Neuronal stem cell (in vitro differentiated cells): ENCODE measurements around the gene CNNM1.

Experiments
- DNase-seq: peaks from one replicate; pipeline ENCODE4 v3.0.0-alpha.2; 2013; ENCODE audit warnings: low spot score
- H2AFZ ChIP-seq: one replicate; pipeline ENCODE4 v1.6.1; 2013; ENCODE audit warnings: mild to moderate bottlenecking, low read length, inconsistent platforms
- H2AK5ac ChIP-seq: 2 replicates; pipeline ENCODE4 v1.6.1; 2013; ENCODE audit warnings: low read depth, mild to moderate bottlenecking, inconsistent platforms, low read length, moderate library complexity, mixed read lengths
- H2BK120ac ChIP-seq: 2 replicates; pipeline ENCODE4 v1.6.1; 2013; ENCODE audit warnings: low read depth, mild to moderate bottlenecking, inconsistent platforms, low read length, moderate library complexity, mixed read lengths
- H2BK12ac ChIP-seq: one replicate; pipeline ENCODE4 v1.6.1; 2013; ENCODE audit warnings: low read length, inconsistent platforms
- H2BK15ac ChIP-seq: 2 replicates; pipeline ENCODE4 v1.6.1; 2013; ENCODE audit warnings: mild to moderate bottlenecking, low read length, inconsistent platforms, mixed read lengths
- H2BK5ac ChIP-seq: one replicate; pipeline ENCODE4 v1.6.1; 2013; ENCODE audit warnings: inconsistent platforms, mild to moderate bottlenecking, low read length, moderate library complexity
- H3K14ac ChIP-seq: one replicate; pipeline ENCODE4 v1.6.1; 2013; ENCODE audit warnings: low read length, inconsistent platforms
- H3K18ac ChIP-seq: 2 replicates; pipeline ENCODE4 v1.6.1; 2013; ENCODE audit warnings: low read length, inconsistent platforms
- H3K23ac ChIP-seq: 2 replicates; pipeline ENCODE4 v1.6.1; 2013; ENCODE audit warnings: low read depth, mild to moderate bottlenecking, mixed read lengths, low read length, inconsistent platforms; ENCODE audit not compliant: poor library complexity
- H3K27ac ChIP-seq: replicated peaks from 3 replicates; pipeline ENCODE4 v1.5.1; 2013; ENCODE audit warnings: low read length, inconsistent platforms
- H3K27me3 ChIP-seq, 3 experiments: 2 replicates each; pipeline ENCODE4 v1.6.1; 2013; ENCODE audit warnings: low read length in 3 of 3, mild to moderate bottlenecking in 2 of 3, inconsistent platforms in 1 of 3, low read depth in 1 of 3, mixed read lengths in 1 of 3, moderate library complexity in 1 of 3; ENCODE audit not compliant: control insufficient read depth in 3 of 3, insufficient read depth in 3 of 3
- H3K36me3 ChIP-seq, 2 donors: replicated peaks in 1 of 2; 2 replicates each; pipeline ENCODE4 v1.6.1; 2013; ENCODE audit warnings: low read length in 2 of 2; ENCODE audit not compliant: control insufficient read depth in 2 of 2, insufficient read depth in 2 of 2
- H3K4ac ChIP-seq: 2 replicates; pipeline ENCODE4 v1.6.1; 2013; ENCODE audit warnings: inconsistent platforms, mild to moderate bottlenecking, low read length, moderate library complexity
- H3K4me1 ChIP-seq, 2 donors: 1 replicate in 1 of 2; 2 replicates in 1 of 2; pipeline ENCODE4 v1.6.1; 2013; ENCODE audit warnings: low read length in 2 of 2, low read depth in 1 of 2; ENCODE audit not compliant: control insufficient read depth in 2 of 2, insufficient read depth in 1 of 2
- H3K4me2 ChIP-seq: one replicate; pipeline ENCODE4 v1.6.1; 2013; ENCODE audit warnings: mild to moderate bottlenecking, low read length, inconsistent platforms; ENCODE audit not compliant: insufficient read depth, poor library complexity, severe bottlenecking
- H3K4me3 ChIP-seq, 2 donors: 2 replicates each; pipeline ENCODE4 v1.5.1; 2013; ENCODE audit warnings: low read length in 2 of 2, mild to moderate bottlenecking in 2 of 2, inconsistent platforms in 1 of 2, moderate library complexity in 1 of 2
- H3K79me1 ChIP-seq: one replicate; pipeline ENCODE4 v1.6.1; 2013; ENCODE audit warnings: low read depth, mild to moderate bottlenecking, inconsistent platforms, low read length, moderate library complexity
- H3K9ac ChIP-seq: one replicate; pipeline ENCODE4 v1.6.1; 2013; ENCODE audit warnings: mild to moderate bottlenecking, low read depth, low read length, inconsistent platforms; ENCODE audit not compliant: poor library complexity
- H3K9me3 ChIP-seq, 2 donors: replicated peaks in 1 of 2; 2 replicates each; pipeline versions ENCODE3 to v1.6.1; 2013; ENCODE audit warnings: low read length in 2 of 2, mild to moderate bottlenecking in 2 of 2, inconsistent platforms in 1 of 2, low read depth in 1 of 2, mixed read lengths in 1 of 2, moderate library complexity in 1 of 2; ENCODE audit not compliant: control insufficient read depth in 2 of 2, insufficient read depth in 1 of 2
- H4K8ac ChIP-seq: one replicate; pipeline ENCODE4 v1.6.1; 2013; ENCODE audit warnings: low read depth, mild to moderate bottlenecking, inconsistent platforms, low read length, moderate library complexity
- H4K91ac ChIP-seq: one replicate; pipeline ENCODE4 v1.6.1; 2013; ENCODE audit warnings: low read length, low read depth, mild to moderate bottlenecking, inconsistent platforms; ENCODE audit not compliant: poor library complexity
- WGBS, 2 donors: extraction: QIAGEN DNeasy Blood & Tissue Kit; methylation state at CpG; one replicate each; pipeline ENCODE4 v1.1.7; 2013; ENCODE audit warnings: missing lambda C conversion rate in 2 of 2, mixed read lengths in 1 of 2; ENCODE audit not compliant: insufficient read length in 2 of 2, insufficient replicate concordance in 1 of 2; ENCODE audit errors: extremely low coverage in 2 of 2; 5-methylcytosine and 5-hydroxymethylcytosine counted together

CNNM1 gene

DNA sequence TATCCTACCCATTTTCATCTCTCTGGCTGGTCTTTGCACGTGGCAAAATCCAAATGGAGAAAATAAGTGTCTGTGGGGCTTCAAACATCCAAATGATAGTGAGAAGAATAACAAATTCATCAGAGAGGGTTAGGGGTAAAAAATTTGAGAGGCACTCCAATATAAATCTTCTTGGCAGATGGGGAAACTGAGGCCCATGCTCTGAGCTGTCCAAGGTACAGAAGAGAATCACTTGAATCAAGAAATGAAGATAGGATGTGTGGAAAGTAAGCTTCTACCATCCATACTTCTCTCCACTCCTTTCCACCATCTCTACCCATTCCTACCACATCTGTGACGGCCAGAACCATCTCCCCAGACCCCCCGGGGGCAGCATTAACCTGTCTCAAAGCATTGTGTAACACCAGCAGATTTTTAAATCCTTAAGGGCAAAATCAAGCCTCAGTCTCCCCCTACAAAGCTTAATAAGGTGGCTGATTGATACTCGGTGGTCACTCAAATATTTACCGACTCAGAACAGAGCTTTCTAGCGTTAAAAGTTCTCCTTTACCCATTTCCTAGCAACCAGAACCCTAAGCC is 100.5 kb downstream of the CNNM1 start:
- Histone ChIP-seq H3K4me2 (peak overlapping the region; percentile 71), H3K14ac (no peak overlapping the region), H3K4me3 (peak overlapping the region; percentile 84), H2BK15ac (no peak overlapping the region), H3K27me3 (no peaks in the 10 kb centered on the region), H3K27ac (no peak overlapping the region), H3K9me3 (no peaks in the 10 kb centered on the region), H3K4ac (no peak overlapping the region), H3K79me1 (peaks cover 5% of the 10 kb centered on the region), H2AFZ (peak overlapping the region; percentile 96), H3K4me1 (peaks cover 7 to 10% of the 10 kb centered on the region in 2 donors), H3K9ac (no peak overlapping the region), H2AK5ac (no peak overlapping the region), H2BK5ac (no peak overlapping the region), H3K23ac (no peak overlapping the region), H3K18ac (no peak overlapping the region), H3K36me3 (peaks cover 2 to 33% of the 10 kb centered on the region in 2 donors), H2BK12ac (no peak overlapping the region), H4K8ac (no peak overlapping the region), H2BK120ac (no peak overlapping the region), H4K91ac (no peak overlapping the region)
- no CpG with 5 or more reads among the region's 6 CpGs for WGBS, 2 donors
- no peak for DNase-seq

DNA sequence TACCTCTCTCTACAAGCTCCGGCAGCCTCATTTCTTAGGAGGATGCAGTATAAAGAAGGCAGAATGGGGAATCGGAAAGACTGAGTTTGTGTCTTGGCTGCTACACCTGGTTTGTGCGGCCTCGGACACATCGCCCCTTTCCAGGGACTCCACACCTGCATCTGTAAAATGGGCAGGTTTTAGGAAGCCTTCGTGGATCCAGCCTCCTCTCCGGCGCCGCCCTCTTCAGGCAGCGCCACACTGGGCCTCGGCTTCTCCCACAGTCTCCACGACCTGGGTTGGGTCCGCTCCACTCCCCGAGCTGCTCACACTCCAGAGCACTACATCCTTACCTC is 100.9 kb downstream of the CNNM1 start:
- DNase-seq, result no peak
- H3K18ac ChIP-seq, result peak overlapping the region; percentile 23
- H3K23ac ChIP-seq, result no peak overlapping the region
- no peak overlapping the region for H4K91ac ChIP-seq
- peaks cover 5% of the 10 kb centered on the region for H3K79me1 ChIP-seq
- H2BK12ac ChIP-seq, result no peak overlapping the region
- peaks cover 2 to 28% of the 10 kb centered on the region in 2 donors for H3K36me3 ChIP-seq
- H2BK120ac ChIP-seq, result no peak overlapping the region
- H3K27ac ChIP-seq, result no peak overlapping the region
- H2BK15ac ChIP-seq, result no peak overlapping the region
- H3K4ac ChIP-seq, result no peak overlapping the region
- H3K4me1 ChIP-seq, result peaks cover 7 to 10% of the 10 kb centered on the region in 2 donors
- WGBS, 2 donors, result no CpG with 5 or more reads among the region's 14 CpGs
- H3K9ac ChIP-seq, result peak overlapping the region; percentile 88
- no peaks in the 10 kb centered on the region for H3K27me3 ChIP-seq
- peak overlapping the region; percentile 96 for H2AFZ ChIP-seq
- H4K8ac ChIP-seq, result no peak overlapping the region
- H3K4me2 ChIP-seq, result peak overlapping the region; percentile 71
- H3K14ac ChIP-seq, result no peak overlapping the region
- no peak overlapping the region for H2BK5ac ChIP-seq
- H3K9me3 ChIP-seq, result no peaks in the 10 kb centered on the region
- H2AK5ac ChIP-seq, result peak overlapping the region; percentile 15
- H3K4me3 ChIP-seq, result peak overlapping the region; percentile 84

DNA sequence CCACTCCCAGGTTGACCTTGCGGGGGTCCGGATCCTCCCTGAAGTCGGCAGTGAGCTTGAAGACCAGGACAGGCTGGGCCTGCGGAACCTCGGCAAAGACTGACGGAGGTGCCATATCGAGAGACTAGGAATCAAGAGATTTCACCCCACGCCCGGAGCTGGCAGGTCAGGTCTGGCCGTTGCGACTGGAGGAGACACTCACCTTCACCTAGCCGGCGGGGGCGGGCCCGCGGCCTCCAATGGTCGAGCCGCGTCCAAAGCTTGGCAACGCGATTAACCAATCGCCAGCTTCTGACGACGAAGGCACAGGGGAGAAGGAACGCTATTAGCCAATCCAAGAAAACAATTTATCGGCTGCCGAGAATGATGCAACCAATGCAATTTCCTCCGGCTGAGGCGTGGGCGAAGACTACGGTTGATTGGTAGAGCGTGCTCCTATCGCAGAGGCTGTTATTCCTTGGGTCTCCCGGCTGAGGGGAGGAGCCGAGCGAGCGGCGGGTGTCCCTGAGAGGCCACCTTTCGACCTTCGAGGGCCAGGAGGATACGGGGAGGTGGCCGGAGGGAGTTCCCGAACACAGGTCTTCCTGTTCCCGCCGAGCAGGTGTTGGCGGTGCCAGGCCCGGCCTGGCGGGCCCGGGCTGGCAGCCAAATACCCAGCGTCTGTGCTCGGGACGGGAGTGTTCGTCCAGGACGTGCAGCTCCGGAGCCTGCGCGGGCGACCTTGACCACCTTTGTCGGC is 101.5 kb downstream of the CNNM1 start, which contains the start of gene GOT1:
Gene GOT1, minus strand, starts transcription at position 174 of the 739 bp plus-strand sequence. Its CDS starts 59 bp downstream, at position 115.
- no peak within 1 kb of the TSS for H2BK120ac ChIP-seq
- no peaks in the 10 kb centered on the region for H3K27me3 ChIP-seq
- WGBS, 2 donors, result no CpG with 5 or more reads among the region's 59 CpGs

DNA sequence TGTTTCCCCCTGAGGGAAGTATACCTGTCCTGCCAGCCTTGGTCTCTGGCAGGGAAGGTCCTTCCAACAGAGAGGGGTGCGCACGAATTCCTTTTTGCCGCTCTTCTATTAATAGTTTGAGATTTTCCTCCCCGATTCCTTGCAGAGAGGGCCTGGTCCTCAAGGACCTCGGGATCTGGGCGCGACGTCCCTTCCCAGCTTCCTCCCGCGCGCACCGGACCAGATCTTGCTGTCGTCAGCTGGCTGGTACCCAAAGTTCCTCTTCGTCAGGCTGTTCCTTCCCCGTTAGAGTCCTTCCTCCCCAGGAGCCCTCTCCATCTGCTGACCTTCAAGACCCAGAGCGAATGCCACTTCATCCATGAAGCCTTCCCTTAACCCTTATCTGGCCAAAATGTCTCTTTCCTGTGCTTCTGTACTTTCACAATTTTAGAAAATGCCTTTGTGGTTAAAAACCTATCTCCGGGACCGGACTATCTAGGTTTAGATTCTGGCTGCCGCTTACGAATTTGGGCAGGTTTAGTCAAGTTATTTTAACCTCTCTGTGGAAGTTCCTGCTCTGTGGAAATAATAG is 102.1 kb downstream of the CNNM1 start:
- no peak for DNase-seq
- Histone ChIP-seq H2BK5ac (no peak overlapping the region), H4K91ac (no peak overlapping the region), H3K27me3 (no peaks in the 10 kb centered on the region), H3K4me3 (peak overlapping the region; percentile 84 to 86), H3K4ac (no peak overlapping the region), H3K27ac (no peak overlapping the region), H2AK5ac (no peak overlapping the region), H3K4me2 (peak overlapping the region; percentile 85), H3K18ac (peak overlapping the region; percentile 61), H4K8ac (no peak overlapping the region), H3K23ac (no peak overlapping the region), H3K4me1 (peaks cover 7 to 10% of the 10 kb centered on the region in 2 donors), H2AFZ (peak overlapping the region; percentile 97), H3K36me3 (peaks cover 0 to 16% of the 10 kb centered on the region in 2 donors), H3K79me1 (peaks cover 5% of the 10 kb centered on the region), H3K9ac (peak overlapping the region; percentile 65), H2BK120ac (no peak overlapping the region), H3K9me3 (no peaks in the 10 kb centered on the region), H2BK12ac (no peak overlapping the region), H2BK15ac (no peak overlapping the region), H3K14ac (no peak overlapping the region)
- no CpG with 5 or more reads among the region's 20 CpGs for WGBS, 2 donors

More for the DNA sequence above, 101.5 kb downstream of the CNNM1 start, which contains the start of gene GOT1:
- Histone ChIP-seq H3K9ac (peak within 1 kb of the TSS; percentile 88), H3K27ac (no peak within 1 kb of the TSS), H3K4me3 (peak within 1 kb of the TSS; percentile 84 to 86), H3K9me3 (no peaks in the 10 kb centered on the region), H2BK5ac (no peak within 1 kb of the TSS), H3K18ac (peak within 1 kb of the TSS; percentile 61), H2BK12ac (no peak within 1 kb of the TSS), H2BK15ac (no peak within 1 kb of the TSS), H3K23ac (no peak within 1 kb of the TSS), H3K4me2 (peak within 1 kb of the TSS; percentile 85), H3K4ac (no peak within 1 kb of the TSS), H4K8ac (no peak within 1 kb of the TSS), H3K4me1 (peaks cover 7 to 10% of the 10 kb centered on the region in 2 donors), H2AFZ (peak within 1 kb of the TSS; percentile 97), H4K91ac (no peak within 1 kb of the TSS), H2AK5ac (peak within 1 kb of the TSS; percentile 15), H3K36me3 (peaks cover under 1 to 23% of the 10 kb centered on the region in 2 donors), H3K79me1 (peaks cover 5% of the 10 kb centered on the region), H3K14ac (no peak within 1 kb of the TSS)
- DNase-seq, result peak; percentile 95
